Trophoblast cell (in vitro differentiated cells and primary cell): ENCODE data around the gene ACVR1B.

Source experiments
- DNase-seq, 2 donors: peaks; one replicate each; pipeline ENCODE4 v3.0.0-alpha.2; 2016
- H2AFZ ChIP-seq: 2 replicates; pipeline ENCODE4 v1.6.1; 2013; ENCODE audit warnings: low read length, moderate library complexity, mild to moderate bottlenecking; ENCODE audit not compliant: insufficient read depth, poor library complexity
- H2AK5ac ChIP-seq: 2 replicates; pipeline ENCODE4 v1.6.1; 2013; ENCODE audit warnings: mild to moderate bottlenecking, low read length
- H2BK120ac ChIP-seq: 2 replicates; pipeline ENCODE4 v1.6.1; 2013; ENCODE audit warnings: low read length, mild to moderate bottlenecking, moderate library complexity; ENCODE audit not compliant: insufficient read depth, poor library complexity
- H2BK12ac ChIP-seq: 2 replicates; pipeline ENCODE4 v1.6.1; 2013; ENCODE audit warnings: mild to moderate bottlenecking, low read length, moderate library complexity
- H2BK5ac ChIP-seq: 2 replicates; pipeline ENCODE4 v1.6.1; 2013; ENCODE audit warnings: low read length, low read depth, moderate library complexity, mild to moderate bottlenecking; ENCODE audit not compliant: poor library complexity
- H3K14ac ChIP-seq: 2 replicates; pipeline ENCODE4 v1.6.1; 2013; ENCODE audit warnings: mild to moderate bottlenecking, low read length
- H3K18ac ChIP-seq: 2 replicates; pipeline ENCODE4 v1.6.1; 2013; ENCODE audit warnings: mild to moderate bottlenecking, low read length
- H3K23ac ChIP-seq: 2 replicates; pipeline ENCODE4 v1.6.1; 2013; ENCODE audit warnings: low read length
- H3K27ac ChIP-seq: 2 replicates; pipeline ENCODE4 v1.5.1; 2013; ENCODE audit warnings: low read depth, mild to moderate bottlenecking, inconsistent platforms, low read length, moderate library complexity
- H3K27me3 ChIP-seq: 2 replicates; pipeline ENCODE4 v1.6.1; 2013; ENCODE audit warnings: inconsistent platforms, mild to moderate bottlenecking, low read length, moderate library complexity; ENCODE audit not compliant: insufficient read depth
- H3K36me3 ChIP-seq, 2 experiments: 1 replicate in 1 of 2; 2 replicates in 1 of 2; pipeline ENCODE4 v1.6.1; 2013; ENCODE audit warnings: low read length in 2 of 2, mild to moderate bottlenecking in 2 of 2, moderate library complexity in 1 of 2; ENCODE audit not compliant: insufficient read depth in 2 of 2, control insufficient read depth in 1 of 2
- H3K4ac ChIP-seq: 2 replicates; pipeline ENCODE4 v1.6.1; 2013; ENCODE audit warnings: low read depth, mild to moderate bottlenecking, low read length, moderate library complexity
- H3K4me1 ChIP-seq, 2 experiments: 1 replicate in 1 of 2; 2 replicates in 1 of 2; pipeline ENCODE4 v1.6.1; 2013; ENCODE audit warnings: low read length in 2 of 2, mild to moderate bottlenecking in 2 of 2, moderate library complexity in 1 of 2; ENCODE audit not compliant: insufficient read depth in 2 of 2, control insufficient read depth in 1 of 2
- H3K4me2 ChIP-seq: 2 replicates; pipeline ENCODE4 v1.6.1; 2013; ENCODE audit warnings: inconsistent platforms, mild to moderate bottlenecking, low read length, moderate library complexity
- H3K4me3 ChIP-seq: 2 replicates; pipeline ENCODE4 v1.5.1; 2013; ENCODE audit warnings: mild to moderate bottlenecking, low read depth, low read length, inconsistent platforms
- H3K79me1 ChIP-seq: one replicate; pipeline ENCODE4 v1.6.1; 2013; ENCODE audit warnings: low read length
- H3K79me2 ChIP-seq: 2 replicates; pipeline ENCODE4 v1.6.1; 2013; ENCODE audit warnings: low read length, mild to moderate bottlenecking; ENCODE audit not compliant: control insufficient read depth, insufficient read depth, poor library complexity
- H3K9ac ChIP-seq: 2 replicates; pipeline ENCODE4 v1.6.1; 2013; ENCODE audit warnings: mild to moderate bottlenecking, low read length
- H3K9me3 ChIP-seq: 2 replicates; pipeline ENCODE4 v1.6.1; 2013; ENCODE audit warnings: low read depth, mild to moderate bottlenecking, control low read depth, inconsistent platforms, low read length; ENCODE audit not compliant: insufficient read depth
- H4K12ac ChIP-seq: 2 replicates; pipeline ENCODE4 v1.6.1; 2013; ENCODE audit warnings: low read depth, mild to moderate bottlenecking, low read length, moderate library complexity
- H4K8ac ChIP-seq: 2 replicates; pipeline ENCODE4 v1.6.1; 2013; ENCODE audit warnings: low read depth, mild to moderate bottlenecking, low read length, moderate library complexity
- H4K91ac ChIP-seq: one replicate; pipeline ENCODE4 v1.6.1; 2013; ENCODE audit warnings: low read depth, mild to moderate bottlenecking, low read length, moderate library complexity
- WGBS: extraction: QIAGEN DNeasy Blood & Tissue Kit; methylation state at CpG from one replicate; pipeline ENCODE4 v1.1.7; 2013; ENCODE audit warnings: missing lambda C conversion rate; ENCODE audit not compliant: insufficient read length, insufficient coverage; ENCODE audit errors: extremely low coverage; 5-methylcytosine and 5-hydroxymethylcytosine counted together

The ACVR1B gene

DNA sequence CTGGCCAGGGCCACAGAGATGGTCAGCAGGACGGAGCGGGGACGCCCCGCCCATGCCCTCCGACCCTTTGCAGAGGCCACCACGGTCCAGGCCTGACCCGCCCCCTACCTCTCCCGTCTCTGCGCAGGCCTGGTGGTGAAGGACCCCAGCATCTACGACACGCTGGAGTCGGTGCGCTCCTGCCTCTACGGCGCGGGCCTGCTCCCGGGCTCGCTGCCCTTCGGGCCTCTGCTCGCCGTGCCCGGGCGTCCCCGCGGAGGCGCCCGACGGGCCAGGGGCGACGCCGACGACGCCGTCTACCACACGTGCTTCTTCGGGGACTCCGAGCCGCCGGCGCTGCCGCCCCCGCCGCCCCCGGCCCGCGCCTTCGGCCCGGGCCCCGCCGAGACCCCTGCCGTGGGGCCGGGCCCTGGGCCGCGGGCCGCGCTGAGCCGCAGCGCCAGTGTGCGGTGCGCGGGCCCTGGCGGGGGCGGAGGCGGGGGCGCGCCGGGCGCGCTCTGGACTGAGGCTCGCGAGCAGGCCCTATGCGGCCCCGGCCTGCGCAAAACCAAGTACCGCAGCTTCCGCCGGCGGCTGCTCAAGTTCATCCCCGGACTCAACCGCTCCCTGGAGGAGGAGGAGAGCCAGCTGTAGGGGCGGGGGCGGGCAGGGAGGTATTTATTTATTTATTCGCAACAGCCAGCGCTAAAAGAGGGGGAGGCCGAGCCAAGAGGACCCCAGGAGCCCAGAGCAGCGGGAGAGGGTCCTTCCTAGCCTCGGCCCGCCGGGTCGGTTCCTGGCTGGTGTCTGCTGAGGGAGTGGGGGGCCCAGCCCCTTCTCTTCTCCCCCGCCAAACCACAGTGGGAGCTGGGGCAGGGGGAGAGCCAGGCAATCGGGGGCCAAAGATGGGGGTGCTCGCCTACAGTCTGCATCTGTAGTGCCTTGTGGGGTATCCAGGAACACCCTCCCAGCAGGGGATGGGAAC is 63.4 kb downstream of the ACVR1B start:
- Histone ChIP-seq H3K4me1 (peaks cover 17 to 20% of the 10 kb centered on the region in 2 experiments), H4K12ac (no peak overlapping the region), H2BK12ac (no peak overlapping the region), H4K8ac (no peak overlapping the region), H3K18ac (no peak overlapping the region), H3K27ac (no peak overlapping the region), H3K4me2 (peak overlapping the region; percentile 37), H2AK5ac (no peak overlapping the region), H3K4ac (no peak overlapping the region), H2AFZ (no peak overlapping the region), H2BK120ac (no peak overlapping the region), H3K79me2 (no peaks in the 10 kb centered on the region), H3K4me3 (peak overlapping the region; percentile 23), H3K23ac (no peak overlapping the region), H3K14ac (no peak overlapping the region), H3K36me3 (peaks cover 0 to 2% of the 10 kb centered on the region in 2 experiments), H3K79me1 (peaks cover 1% of the 10 kb centered on the region), H2BK5ac (no peak overlapping the region), H3K9me3 (peaks cover 3% of the 10 kb centered on the region), H3K9ac (no peak overlapping the region), H3K27me3 (no peaks in the 10 kb centered on the region), H4K91ac (no peak overlapping the region)
- WGBS = no CpG with 5 or more reads among the region's 93 CpGs
- no peak for DNase-seq

DNA sequence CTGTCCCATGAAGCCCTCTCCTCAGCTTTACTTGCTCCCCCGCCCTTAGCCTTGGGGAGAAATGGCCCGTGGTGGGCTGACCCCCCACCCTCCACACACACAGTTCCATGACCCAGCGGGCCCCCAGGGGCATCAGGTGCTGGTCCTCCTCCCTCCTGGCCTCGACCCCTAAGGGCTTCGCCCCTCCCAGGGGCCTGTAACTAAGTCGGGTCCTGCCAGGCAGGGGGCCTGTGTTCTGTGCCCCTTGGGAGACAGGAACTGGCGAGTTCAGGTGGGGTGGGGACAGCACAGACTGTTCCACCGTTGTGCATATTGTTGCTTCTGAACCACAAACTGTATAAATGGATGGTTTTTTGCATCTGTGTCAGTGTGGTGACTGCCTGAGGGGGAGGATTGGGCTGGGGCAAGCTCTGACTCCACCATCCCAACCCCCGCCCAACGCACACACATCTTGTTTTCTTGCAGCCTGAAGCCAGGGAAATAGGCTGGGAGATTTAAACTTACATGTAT is 64.1 kb downstream of the ACVR1B start:
- H3K36me3 ChIP-seq = peaks cover 0 to 2% of the 10 kb centered on the region in 2 experiments
- DNase-seq = no peak
- no peaks in the 10 kb centered on the region for H3K79me1 ChIP-seq
- H2AK5ac ChIP-seq = no peak overlapping the region
- H2BK12ac ChIP-seq = no peak overlapping the region
- no peak overlapping the region for H3K4me3 ChIP-seq
- no peak overlapping the region for H4K8ac ChIP-seq
- no peak overlapping the region for H3K4ac ChIP-seq
- H4K12ac ChIP-seq = no peak overlapping the region
- peaks cover 11 to 17% of the 10 kb centered on the region in 2 experiments for H3K4me1 ChIP-seq
- H3K18ac ChIP-seq = no peak overlapping the region
- WGBS = no CpG with 5 or more reads among the region's 10 CpGs
- H3K79me2 ChIP-seq = no peaks in the 10 kb centered on the region
- H3K23ac ChIP-seq = no peak overlapping the region
- peaks cover 3% of the 10 kb centered on the region for H3K9me3 ChIP-seq
- H2AFZ ChIP-seq = no peak overlapping the region
- no peak overlapping the region for H3K27ac ChIP-seq
- H3K27me3 ChIP-seq = no peaks in the 10 kb centered on the region
- no peak overlapping the region for H3K14ac ChIP-seq
- no peak overlapping the region for H3K4me2 ChIP-seq
- H2BK120ac ChIP-seq = no peak overlapping the region
- no peak overlapping the region for H3K9ac ChIP-seq
- H2BK5ac ChIP-seq = no peak overlapping the region
- no peak overlapping the region for H4K91ac ChIP-seq

DNA sequence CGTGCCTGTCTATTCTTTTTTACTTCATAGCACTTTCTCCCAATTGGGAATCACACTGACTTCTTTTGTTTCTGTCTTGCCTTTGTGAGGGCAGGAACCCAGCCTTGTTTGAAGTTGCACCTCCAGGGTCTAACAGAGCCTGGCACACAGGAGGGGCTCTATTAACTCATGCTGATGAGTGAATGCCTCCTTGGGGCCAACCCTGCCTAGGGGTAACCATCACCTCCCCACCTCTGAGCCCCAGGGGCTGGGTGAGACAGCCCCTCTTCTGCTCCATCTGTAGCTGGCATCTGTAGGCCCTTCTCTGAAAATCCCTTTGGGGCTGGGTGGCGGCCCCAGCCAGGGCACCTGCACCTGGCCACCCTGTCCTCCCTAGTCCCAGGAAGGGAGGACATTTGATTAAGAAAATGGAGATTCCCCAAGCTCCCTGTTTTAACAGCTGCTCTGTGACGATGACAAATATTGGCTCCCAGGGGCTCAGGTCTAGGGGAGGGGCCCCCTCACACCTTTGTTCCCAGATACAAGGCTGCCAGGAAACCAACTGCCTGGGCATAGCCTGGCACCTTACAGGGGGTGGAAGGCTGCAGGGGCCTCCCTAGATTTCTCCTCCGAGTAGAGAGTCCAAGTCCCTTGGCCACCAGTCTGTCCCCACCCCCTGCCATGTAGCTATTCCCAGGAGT is 67.1 kb downstream of the ACVR1B start:
- Histone ChIP-seq H2BK120ac (no peak overlapping the region), H3K18ac (no peak overlapping the region)
- WGBS = no CpG with 5 or more reads among the region's 4 CpGs

DNA sequence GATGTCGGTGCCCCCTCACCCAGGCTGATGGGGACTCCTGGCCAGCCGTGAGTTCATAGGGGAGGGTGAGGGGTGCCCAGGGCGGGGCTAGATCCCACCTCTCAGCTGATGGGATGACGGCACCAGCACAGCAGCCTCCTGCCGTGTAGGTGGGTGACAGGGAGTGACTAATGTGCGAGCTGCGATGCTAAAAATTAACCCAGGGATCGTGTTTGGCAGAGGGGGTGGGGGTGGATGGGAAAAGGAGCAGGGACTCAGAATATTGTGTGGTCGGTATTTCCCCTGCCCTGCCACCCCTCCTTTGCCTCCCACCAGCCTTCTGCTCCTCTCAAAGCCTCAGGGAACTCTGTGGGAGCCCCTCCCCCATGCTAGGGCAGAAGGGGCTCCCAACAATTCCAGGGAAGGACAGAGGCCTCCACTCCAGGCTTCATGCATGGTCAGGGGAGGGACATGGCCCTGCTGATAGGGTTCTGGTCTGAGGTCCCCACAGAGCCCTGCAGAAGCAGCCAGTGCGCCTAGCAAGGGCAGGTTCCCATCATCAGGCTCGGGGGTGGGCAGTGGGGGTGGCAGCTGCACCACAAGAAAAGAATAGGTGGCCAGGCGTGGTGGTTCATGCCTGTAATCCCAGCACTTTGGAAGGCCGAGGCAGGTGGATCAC is 67.7 kb downstream of the ACVR1B start:
- H3K27me3 ChIP-seq = peaks cover 5% of the 10 kb centered on the region
- peaks cover 0 to 2% of the 10 kb centered on the region in 2 experiments for H3K36me3 ChIP-seq
- WGBS = no CpG with 5 or more reads among the region's 13 CpGs
- H3K4me2 ChIP-seq = no peak overlapping the region
- H3K18ac ChIP-seq = no peak overlapping the region
- no peak overlapping the region for H3K9ac ChIP-seq
- no peak overlapping the region for H3K14ac ChIP-seq
- no peaks in the 10 kb centered on the region for H3K79me1 ChIP-seq
- DNase-seq = no peak
- H2BK12ac ChIP-seq = no peak overlapping the region
- no peaks in the 10 kb centered on the region for H3K9me3 ChIP-seq
- H4K8ac ChIP-seq = no peak overlapping the region
- H2BK120ac ChIP-seq = no peak overlapping the region
- no peak overlapping the region for H2AK5ac ChIP-seq
- no peak overlapping the region for H2AFZ ChIP-seq
- H3K4me3 ChIP-seq = no peak overlapping the region
- no peak overlapping the region for H3K4ac ChIP-seq
- no peak overlapping the region for H2BK5ac ChIP-seq
- no peaks in the 10 kb centered on the region for H3K79me2 ChIP-seq
- H3K27ac ChIP-seq = no peak overlapping the region
- peaks cover 4 to 14% of the 10 kb centered on the region in 2 experiments for H3K4me1 ChIP-seq
- no peak overlapping the region for H4K91ac ChIP-seq
- H4K12ac ChIP-seq = no peak overlapping the region
- H3K23ac ChIP-seq = no peak overlapping the region

More for the DNA sequence above, 67.1 kb downstream of the ACVR1B start:
- H4K8ac ChIP-seq = no peak overlapping the region
- H3K9ac ChIP-seq = no peak overlapping the region
- H4K12ac ChIP-seq = no peak overlapping the region
- H3K27ac ChIP-seq = no peak overlapping the region
- H3K23ac ChIP-seq = no peak overlapping the region
- H2BK5ac ChIP-seq = no peak overlapping the region
- no peak for DNase-seq
- H3K14ac ChIP-seq = no peak overlapping the region
- no peaks in the 10 kb centered on the region for H3K79me2 ChIP-seq
- H3K4me2 ChIP-seq = no peak overlapping the region
- H2AK5ac ChIP-seq = no peak overlapping the region
- no peak overlapping the region for H4K91ac ChIP-seq
- no peak overlapping the region for H3K4ac ChIP-seq
- no peak overlapping the region for H2AFZ ChIP-seq
- H3K4me3 ChIP-seq = no peak overlapping the region
- no peaks in the 10 kb centered on the region for H3K79me1 ChIP-seq
- peaks cover 5% of the 10 kb centered on the region for H3K27me3 ChIP-seq
- H2BK12ac ChIP-seq = no peak overlapping the region
- H3K9me3 ChIP-seq = no peaks in the 10 kb centered on the region
- H3K4me1 ChIP-seq = peaks cover 8 to 19% of the 10 kb centered on the region in 2 experiments
- peaks cover 0 to 2% of the 10 kb centered on the region in 2 experiments for H3K36me3 ChIP-seq
